CD4-positive, alpha-beta T cell (primary cell): ENCODE data around the gene PNMA3. TPM values are rescaled to one million over a fixed set of nuclear protein-coding genes. Genes with fewer than 3 reads are reported as not detected.

Source experiments
- ATAC-seq: fragments of 200-7000 bp; cut with Tn5 transposase; one replicate; pipeline ENCODE4 v1.10.0; 2022; ENCODE audit warnings: mild to moderate bottlenecking; ENCODE audit not compliant: poor library complexity
- CTCF ChIA-PET: fragments of 350-600 bp; sonication (Branson Sonifier 250); formaldehyde crosslinking; loops from one replicate; lab custom pipeline; 2021; ENCODE audit warnings: antibody characterized with exemption, inconsistent platforms; lab: Charles Lee
- POLR2A ChIA-PET: fragments of 350-600 bp; sonication (Branson Sonifier 250); formaldehyde crosslinking; loops from one replicate; lab custom pipeline; 2021; ENCODE audit warnings: antibody characterized with exemption, inconsistent platforms; lab: Charles Lee
- DNase-seq, 14 experiments: peaks; one replicate each; pipeline ENCODE4 v3.0.0-alpha.2; 2013 to 2020; ENCODE audit warnings: mixed read lengths in 2 of 14
- H3K27ac ChIP-seq, 2 donors: one replicate each; pipeline versions ENCODE4 v1.5.1 to v1.7.0; 2013; ENCODE audit warnings: low read length in 2 of 2, low read depth in 1 of 2, mild to moderate bottlenecking in 1 of 2
- H3K27me3 ChIP-seq, 2 experiments: 1 replicate in 1 of 2; 2 replicates in 1 of 2; pipeline versions ENCODE4 v1.6.1 to v1.7.0; 2013; ENCODE audit warnings: low read length in 2 of 2, control low read depth in 1 of 2, mild to moderate bottlenecking in 1 of 2, moderate library complexity in 1 of 2; ENCODE audit not compliant: insufficient read depth in 2 of 2, control insufficient read depth in 1 of 2
- H3K36me3 ChIP-seq: one replicate; pipeline ENCODE4 v1.6.1; 2013; ENCODE audit warnings: low read length, control low read depth; ENCODE audit not compliant: insufficient read depth
- H3K4me1 ChIP-seq: one replicate; pipeline ENCODE4 v1.6.1; 2013; ENCODE audit warnings: low read length, control low read depth; ENCODE audit not compliant: insufficient read depth
- H3K4me3 ChIP-seq: one replicate; pipeline ENCODE4 v1.5.1; 2013; ENCODE audit warnings: mild to moderate bottlenecking, low read length, moderate library complexity
- H3K9me3 ChIP-seq, 2 experiments: 1 replicate in 1 of 2; 2 replicates in 1 of 2; pipeline versions ENCODE4 v1.6.1 to v1.7.0; 2013; ENCODE audit warnings: low read length in 2 of 2, mild to moderate bottlenecking in 2 of 2, control low read depth in 1 of 2, moderate library complexity in 1 of 2; ENCODE audit not compliant: control insufficient read depth in 1 of 2, insufficient read depth in 1 of 2
- H3K27ac Mint-ChIP-seq: one replicate; pipeline ENCODE4 v1.8.0; 2020; ENCODE audit warnings: mixed read lengths
- H3K27me3 Mint-ChIP-seq: one replicate; pipeline ENCODE4 v1.8.0; 2021; ENCODE audit warnings: mixed read lengths
- H3K36me3 Mint-ChIP-seq: one replicate; pipeline ENCODE4 v1.8.0; 2021; ENCODE audit warnings: low read depth, mixed read lengths
- H3K4me1 Mint-ChIP-seq: one replicate; pipeline ENCODE4 v1.8.0; 2021; ENCODE audit warnings: low read depth, mixed read lengths
- H3K4me3 Mint-ChIP-seq: one replicate; pipeline ENCODE4 v1.8.0; 2020; ENCODE audit warnings: mild to moderate bottlenecking, mixed read lengths
- H3K9me3 Mint-ChIP-seq: one replicate; pipeline ENCODE4 v1.8.0; 2020; ENCODE audit warnings: mixed read lengths
- CTCF ChIP-seq: fragments of 200-600 bp; IDR thresholded peaks from one replicate; pipeline ENCODE4 v1.8.0; 2022; ENCODE audit warnings: antibody characterized with exemption, mild to moderate bottlenecking
- intact Hi-C, 2 experiments: fragments of 100-400 bp; cut with DNase I in 1 of 2; cut with micrococcal nuclease in 1 of 2; formaldehyde crosslinking; loops; one replicate each; pipeline versions ENCODE4 v1.15.1 to v1.9.0; 2023 to 2025; cut with DNase I, micrococcal nuclease
- total RNA-seq, 174 experiments: library from RNA in 2 of 174; stranded (reverse) in 2 of 174; gene quantifications; one replicate each; pipeline ENCODE4 v1.2.3 and lab custom pipeline; 2021 to 2026

PNMA3 gene
- total RNA-seq, 2 experiments from 2014 or later = 2.5 to 2.6 TPM

GRCh38 chrX:153032397-153033118 lies 23.7 kb upstream of the PNMA3 start:
- Mint-ChIP-seq H3K9me3 (peaks cover 3% of the 10 kb centered on the region), H3K4me1 (peaks cover 5% of the 10 kb centered on the region), H3K36me3 (peaks cover 5% of the 10 kb centered on the region), H3K27ac (peak overlapping the region; percentile 80), H3K27me3 (no peaks in the 10 kb centered on the region), H3K4me3 (peak overlapping the region; percentile 84)
- Histone ChIP-seq H3K4me3 (peak overlapping the region; percentile 59), H3K4me1 (peaks cover 25% of the 10 kb centered on the region), H3K9me3 (no peaks in the 10 kb centered on the region), H3K36me3 (peaks cover 5% of the 10 kb centered on the region), H3K27ac (peak overlapping the region in 1 of 2 donors; percentile 29), H3K27me3 (no peaks in the 10 kb centered on the region)
- DNase-seq (peak; percentile 18 to 84 (median 58)), ATAC-seq (peak; percentile 72)
- POLR2A ChIA-PET = interaction anchor here (1.0 kb wide), 1 partner anchor 182 kb away, joined by 3 read pairs; no protein-coding TSS in a partner anchor
- CTCF ChIA-PET = interaction anchor here (0.6 to 2.0 kb wide), 9 partner anchors 10 to 635 kb away, joined by 3 to 12 read pairs (median 4); no protein-coding TSS in a partner anchor
- intact Hi-C loops = loop anchor here (1.0 to 5.0 kb wide), 5 partner anchors 73 to 637 kb away; no protein-coding TSS in a partner anchor
- TF ChIP-seq CTCF = peak; percentile 70

- no peak overlapping the region for H3K4me3 ChIP-seq
- no peak for ATAC-seq
- H3K36me3 Mint-ChIP-seq = peaks cover 52% of the 10 kb centered on the region
Observed at GRCh38 chrX:153049093-153049492, 7.2 kb upstream of the PNMA3 start.

GRCh38 chrX:153052534-153052933 lies 3.7 kb upstream of the PNMA3 start:
- Histone ChIP-seq H3K27me3 (no peaks in the 10 kb centered on the region), H3K4me1 (no peaks in the 10 kb centered on the region), H3K36me3 (peaks cover 8% of the 10 kb centered on the region), H3K27ac (no peak overlapping the region), H3K4me3 (no peak overlapping the region), H3K9me3 (peaks cover 9 to 13% of the 10 kb centered on the region in 2 experiments)
- intact Hi-C loops = no loop called here
- no peak for ATAC-seq
- ChIA-PET POLR2A (no interaction called here), CTCF (no interaction called here)
- Mint-ChIP-seq H3K27ac (no peak overlapping the region), H3K4me3 (no peak overlapping the region), H3K36me3 (peaks cover 27% of the 10 kb centered on the region), H3K27me3 (peaks cover 5% of the 10 kb centered on the region), H3K9me3 (peaks cover 6% of the 10 kb centered on the region), H3K4me1 (no peaks in the 10 kb centered on the region)
- TF ChIP-seq CTCF = no peak
- no peak for DNase-seq

More at GRCh38 chrX:153049093-153049492, 7.2 kb upstream of the PNMA3 start:
- no peak overlapping the region for H3K27ac ChIP-seq
- Mint-ChIP-seq H3K27me3 (no peaks in the 10 kb centered on the region), H3K4me3 (no peak overlapping the region), H3K27ac (no peak overlapping the region), H3K4me1 (no peaks in the 10 kb centered on the region), H3K9me3 (peaks cover 6% of the 10 kb centered on the region)
- no peak for TF ChIP-seq CTCF
- ChIA-PET CTCF (no interaction called here), POLR2A (no interaction called here)
- DNase-seq = no peak
- peaks cover 8% of the 10 kb centered on the region for H3K36me3 ChIP-seq
- intact Hi-C loops = no loop called here
- H3K9me3 ChIP-seq = peaks cover 9 to 13% of the 10 kb centered on the region in 2 experiments
- no peaks in the 10 kb centered on the region for H3K4me1 ChIP-seq
- H3K27me3 ChIP-seq = no peaks in the 10 kb centered on the region
